ENCODE data around the gene SUPT4H1.

DNA sequence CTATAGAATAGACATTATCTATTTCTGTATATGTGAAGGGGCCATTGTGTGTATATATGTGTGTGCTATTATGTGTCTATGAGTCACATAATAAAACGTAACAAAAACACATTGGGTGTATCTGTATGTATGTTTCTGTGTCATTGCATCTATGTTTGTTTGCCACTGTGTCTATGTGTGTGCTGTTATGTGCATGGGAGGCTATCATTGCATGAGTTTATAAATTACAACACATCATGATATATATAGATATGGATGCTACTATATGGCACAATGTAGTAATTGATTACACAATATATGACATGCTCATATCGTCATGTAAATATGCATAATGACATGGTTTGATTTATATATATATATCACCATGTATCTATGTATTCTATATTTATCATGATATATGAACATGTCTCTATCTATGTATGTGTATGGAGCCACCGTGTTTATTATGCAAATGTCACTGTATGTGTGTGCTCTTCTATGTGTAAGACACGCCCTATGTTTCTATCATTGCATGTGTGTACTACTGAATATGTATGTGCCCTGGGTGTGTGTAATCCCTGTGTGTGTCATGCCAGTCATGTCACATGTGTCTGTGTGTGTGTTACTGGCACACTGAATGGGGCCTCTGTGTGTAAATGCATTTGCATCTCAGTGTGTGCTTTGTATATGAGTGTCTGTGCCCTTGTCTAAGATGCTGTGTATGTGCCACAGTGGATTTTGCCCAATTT lies 22.0 kb downstream of the SUPT4H1 start:
- TF ChIP-seq, protein P1, sequence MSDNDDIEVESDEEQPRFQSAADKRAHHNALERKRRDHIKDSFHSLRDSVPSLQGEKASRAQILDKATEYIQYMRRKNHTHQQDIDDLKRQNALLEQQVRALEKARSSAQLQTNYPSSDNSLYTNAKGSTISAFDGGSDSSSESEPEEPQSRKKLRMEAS (IDR thresholded peaks at IDR 0.05) = no peak
- TF ChIP-seq ZBTB7A (IDR thresholded peaks at IDR 0.05; ENCODE audit: low read depth) = no peak
- no peak for TF ChIP-seq CEBPB (IDR thresholded peaks at IDR 0.05)
- no peak for TF ChIP-seq CREB1 (IDR thresholded peaks at IDR 0.05; ENCODE audit: low read depth)
- TF ChIP-seq TEAD4 (IDR thresholded peaks at IDR 0.05) = no peak
- TF ChIP-seq, protein P2, sequence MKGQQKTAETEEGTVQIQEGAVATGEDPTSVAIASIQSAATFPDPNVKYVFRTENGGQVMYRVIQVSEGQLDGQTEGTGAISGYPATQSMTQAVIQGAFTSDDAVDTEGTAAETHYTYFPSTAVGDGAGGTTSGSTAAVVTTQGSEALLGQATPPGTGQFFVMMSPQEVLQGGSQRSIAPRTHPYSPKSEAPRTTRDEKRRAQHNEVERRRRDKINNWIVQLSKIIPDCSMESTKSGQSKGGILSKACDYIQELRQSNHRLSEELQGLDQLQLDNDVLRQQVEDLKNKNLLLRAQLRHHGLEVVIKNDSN (IDR thresholded peaks at IDR 0.05) = no peak
- TF ChIP-seq YY1 (IDR thresholded peaks at IDR 0.05; ENCODE audit: low read depth) = no peak
- TF ChIP-seq RAD21 (IDR thresholded peaks at IDR 0.05; ENCODE audit: low read depth) = no peak

Measured in Ishikawa (cell line).